Stimulated activated CD8-positive, alpha-beta memory T cell treated with anti-CD3 and anti-CD28 coated beads, Interleukin-15, amount 100 ng/mL, for 48 hours (primary cell): ENCODE results near the gene FBXL16.
"Not testable (repeated sequence)": the region's sequence is repeated elsewhere in the genome, so short reads cannot be mapped to it uniquely, and the experiment has no call there.

Experiments
- DNase-seq, 2 donors: peaks; one replicate each; pipeline ENCODE4 v3.0.0-alpha.2; 2020; ENCODE audit warnings: low read depth in 2 of 2

Gene FBXL16

GRCh38 chr16:692356-693108 lies 13.1 kb downstream of the FBXL16 start:
- DNase-seq = no peak

GRCh38 chr16:691242-691641 lies 14.4 kb downstream of the FBXL16 start:
- not testable (repeated sequence) for DNase-seq

GRCh38 chr16:689175-689897 lies 16.3 kb downstream of the FBXL16 start:
- no peak for DNase-seq

GRCh38 chr16:687499-687898 lies 18.1 kb downstream of the FBXL16 start:
- DNase-seq = no peak

- DNase-seq = no peak
Observed at GRCh38 chr16:686459-687260, 18.9 kb downstream of the FBXL16 start.

GRCh38 chr16:685967-686366 lies 19.6 kb downstream of the FBXL16 start:
- DNase-seq = no peak

GRCh38 chr16:684961-685696 lies 20.5 kb downstream of the FBXL16 start:
- no peak for DNase-seq

GRCh38 chr16:684071-684794 lies 21.4 kb downstream of the FBXL16 start, which contains the start of gene JMJD8:
Gene JMJD8 (minus strand): TSS chr16:684334. CDS start chr16:684319, 15 bp downstream.
- DNase-seq = peak; percentile 98

- no peak for DNase-seq
Observed at GRCh38 chr16:683396-684070, 22.1 kb downstream of the FBXL16 start.

GRCh38 chr16:682493-683395 lies 22.9 kb downstream of the FBXL16 start:
- DNase-seq = no peak

- DNase-seq = no peak
Observed at GRCh38 chr16:681746-682427, 23.7 kb downstream of the FBXL16 start.

GRCh38 chr16:680967-681745 lies 24.4 kb downstream of the FBXL16 start:
- no peak for DNase-seq

GRCh38 chr16:680625-680945 lies 25.0 kb downstream of the FBXL16 start:
- no peak for DNase-seq

- peak; percentile 79 to 86 for DNase-seq
Observed at GRCh38 chr16:679814-680624, 25.6 kb downstream of the FBXL16 start, which contains the start of gene STUB1. Gene STUB1 (plus strand): TSS chr16:680410. CDS start chr16:680526, 116 bp downstream.

- peak; percentile 49 for DNase-seq
Observed at GRCh38 chr16:678858-679813, 26.5 kb downstream of the FBXL16 start.
